Measurements from ENCODE around the gene TRIM44. TPM values are rescaled to one million over a fixed set of nuclear protein-coding genes. Genes with fewer than 3 reads are reported as not detected.

The TRIM44 gene
- total and polyA plus RNA-seq, 8 donors = 5.1 to 65.3 (median 19.1) TPM

GRCh38 chr11:35635933-35636332, 26.6 kb upstream of the TRIM44 start:
- H3K27ac ChIP-seq = no peak overlapping the region
- DNase-seq = no peak
- intact Hi-C loops (cut with DNase I; ENCODE audit: low total_unique reads) = no loop called here
- no peak overlapping the region for H3K4me3 ChIP-seq
- 84 to 86% (median 85%) methylated on average over 6 of the region's 6 CpGs for WGBS, 5 donors
- peaks cover 0 to 45% (median 15%) of the 10 kb centered on the region in 3 donors for H3K27me3 ChIP-seq
- H3K4me1 ChIP-seq = no peaks in the 10 kb centered on the region
- TF ChIP-seq POLR2A (IDR thresholded peaks at IDR 0.05) (no peak), CTCF (IDR thresholded peaks at IDR 0.05) (no peak), POLR2AphosphoS5 (IDR thresholded peaks at IDR 0.05) (no peak), EP300 (IDR thresholded peaks at IDR 0.05) (no peak)
- no peaks in the 10 kb centered on the region for H3K9me3 ChIP-seq
- H3K36me3 ChIP-seq = no peaks in the 10 kb centered on the region

- H3K4me3 ChIP-seq = no peak overlapping the region
- 32 to 58% (median 45%) methylated on average over 9 of the region's 9 CpGs for WGBS, 5 donors
- H3K27ac ChIP-seq = no peak overlapping the region
Measured at GRCh38 chr11:35639591-35640179, 22.9 kb upstream of the TRIM44 start.

GRCh38 chr11:35641171-35641897, 21.2 kb upstream of the TRIM44 start:
- TF ChIP-seq EP300 (IDR thresholded peaks at IDR 0.05) (no peak), CTCF (IDR thresholded peaks at IDR 0.05) (no peak), POLR2AphosphoS5 (IDR thresholded peaks at IDR 0.05) (no peak), POLR2A (IDR thresholded peaks at IDR 0.05) (no peak)
- no peak overlapping the region for H3K4me3 ChIP-seq
- no peak overlapping the region for H3K27ac ChIP-seq
- WGBS, 5 donors = 67 to 81% (median 75%) methylated on average over 6 of the region's 6 CpGs
- H3K27me3 ChIP-seq = peaks cover 0 to 9% (median 3%) of the 10 kb centered on the region in 3 donors
- intact Hi-C loops (cut with DNase I; ENCODE audit: low total_unique reads) = no loop called here
- H3K36me3 ChIP-seq = no peaks in the 10 kb centered on the region
- no peaks in the 10 kb centered on the region for H3K4me1 ChIP-seq
- no peak for DNase-seq
- H3K9me3 ChIP-seq = no peaks in the 10 kb centered on the region

More at GRCh38 chr11:35639591-35640179, 22.9 kb upstream of the TRIM44 start:
- no peak for DNase-seq
- TF ChIP-seq POLR2AphosphoS5 (IDR thresholded peaks at IDR 0.05) = no peak
- TF ChIP-seq POLR2A (IDR thresholded peaks at IDR 0.05) = no peak
- no peak for TF ChIP-seq EP300 (IDR thresholded peaks at IDR 0.05)
- TF ChIP-seq CTCF (IDR thresholded peaks at IDR 0.05) = no peak
- no peaks in the 10 kb centered on the region for H3K9me3 ChIP-seq
- no peaks in the 10 kb centered on the region for H3K36me3 ChIP-seq
- no peaks in the 10 kb centered on the region for H3K4me1 ChIP-seq
- intact Hi-C loops (cut with DNase I; ENCODE audit: low total_unique reads) = no loop called here
- H3K27me3 ChIP-seq = peaks cover 0 to 14% (median 3%) of the 10 kb centered on the region in 3 donors

GRCh38 chr11:35641964-35642363, 20.6 kb upstream of the TRIM44 start:
- intact Hi-C loops (cut with DNase I; ENCODE audit: low total_unique reads) = no loop called here
- Histone ChIP-seq H3K36me3 (no peaks in the 10 kb centered on the region), H3K27me3 (peaks cover 0 to 9% (median 3%) of the 10 kb centered on the region in 3 donors), H3K9me3 (no peaks in the 10 kb centered on the region), H3K27ac (no peak overlapping the region), H3K4me1 (no peaks in the 10 kb centered on the region), H3K4me3 (no peak overlapping the region)
- no peak for TF ChIP-seq POLR2AphosphoS5 (IDR thresholded peaks at IDR 0.05)
- TF ChIP-seq POLR2A (IDR thresholded peaks at IDR 0.05) = no peak
- no peak for TF ChIP-seq EP300 (IDR thresholded peaks at IDR 0.05)
- TF ChIP-seq CTCF (IDR thresholded peaks at IDR 0.05) = no peak
- WGBS, 5 donors = 76 to 91% (median 83%) methylated on average over 3 of the region's 3 CpGs
- DNase-seq = no peak
